Parathyroid adenoma (tissue), 2 donors: ENCODE results near the gene YPEL5.

ENCODE experiments used
- H2AFZ ChIP-seq: fragments of 300-600 bp; sonication (generic); one replicate; pipeline ENCODE4 v1.7.0; 2017; ENCODE audit warnings: antibody characterized with exemption, mild to moderate bottlenecking
- H3K27ac ChIP-seq: fragments of 300-600 bp; sonication (generic); one replicate; pipeline ENCODE4 v1.7.0; 2017
- H3K27me3 ChIP-seq: fragments of 300-600 bp; sonication (generic); one replicate; pipeline ENCODE4 v1.7.0; 2017; ENCODE audit warnings: low read length; ENCODE audit not compliant: control insufficient read depth, insufficient read depth
- H3K36me3 ChIP-seq: fragments of 300-600 bp; sonication (generic); one replicate; pipeline ENCODE4 v1.7.0; 2017; ENCODE audit warnings: low read length; ENCODE audit not compliant: control insufficient read depth, insufficient read depth
- H3K4me1 ChIP-seq: fragments of 300-600 bp; sonication (generic); one replicate; pipeline ENCODE4 v1.7.0; 2017; ENCODE audit warnings: control low read depth
- H3K4me2 ChIP-seq: fragments of 300-600 bp; sonication (generic); one replicate; pipeline ENCODE4 v1.7.0; 2017; ENCODE audit warnings: low read length
- H3K4me3 ChIP-seq: fragments of 300-600 bp; sonication (generic); one replicate; pipeline ENCODE4 v1.7.0; 2017; ENCODE audit warnings: low read depth, low read length
- H3K79me2 ChIP-seq: fragments of 300-600 bp; sonication (generic); one replicate; pipeline ENCODE4 v1.7.0; 2017; ENCODE audit warnings: control low read depth
- H3K9ac ChIP-seq: fragments of 300-600 bp; sonication (generic); one replicate; pipeline ENCODE4 v1.7.0; 2017; ENCODE audit warnings: mild to moderate bottlenecking
- H3K9me3 ChIP-seq: fragments of 300-600 bp; sonication (generic); one replicate; pipeline ENCODE4 v1.7.0; 2017; ENCODE audit warnings: low read length; ENCODE audit not compliant: control insufficient read depth
- CTCF ChIP-seq: fragments of 300-600 bp; sonication (generic); IDR thresholded peaks from one replicate; pipeline ENCODE4 v1.7.0; 2017; ENCODE audit warnings: antibody characterized with exemption, mild to moderate bottlenecking
- donor health status: primary hyperparathyroidism.

YPEL5 gene

GRCh38 chr2:30145826-30146336, 926 bp upstream of the YPEL5 start:
- H3K4me2 ChIP-seq: peak overlapping the region; percentile 69
- H3K9me3 ChIP-seq: no peaks in the 10 kb centered on the region
- peak overlapping the region; percentile 97 for H3K27ac ChIP-seq
- peak overlapping the region; percentile 82 for H2AFZ ChIP-seq
- no peak for TF ChIP-seq CTCF
- peaks cover 10% of the 10 kb centered on the region for H3K79me2 ChIP-seq
- H3K27me3 ChIP-seq: no peaks in the 10 kb centered on the region
- H3K9ac ChIP-seq: no peak overlapping the region
- H3K4me3 ChIP-seq: peak overlapping the region; percentile 97
- peaks cover 23% of the 10 kb centered on the region for H3K4me1 ChIP-seq
- no peaks in the 10 kb centered on the region for H3K36me3 ChIP-seq

GRCh38 chr2:30147196-30147714, 448 bp downstream of the YPEL5 start:
- peaks cover 26% of the 10 kb centered on the region for H3K4me1 ChIP-seq

GRCh38 chr2:30147715-30148610, 1.2 kb downstream of the YPEL5 start:
- H3K9me3 ChIP-seq: no peaks in the 10 kb centered on the region
- H3K27ac ChIP-seq: peak overlapping the region; percentile 97

More at GRCh38 chr2:30147196-30147714, 448 bp downstream of the YPEL5 start:
- Histone ChIP-seq H3K9me3 (no peaks in the 10 kb centered on the region), H3K4me3 (peak overlapping the region; percentile 97), H2AFZ (peak overlapping the region; percentile 91), H3K36me3 (no peaks in the 10 kb centered on the region), H3K9ac (peak overlapping the region; percentile 99), H3K4me2 (peak overlapping the region; percentile 63), H3K79me2 (peaks cover 12% of the 10 kb centered on the region), H3K27me3 (no peaks in the 10 kb centered on the region), H3K27ac (peak overlapping the region; percentile 97)
- no peak for TF ChIP-seq CTCF

GRCh38 chr2:30148850-30149249, 2.0 kb downstream of the YPEL5 start:
- peaks cover 32% of the 10 kb centered on the region for H3K4me1 ChIP-seq
- peaks cover 22% of the 10 kb centered on the region for H3K79me2 ChIP-seq
- no peaks in the 10 kb centered on the region for H3K27me3 ChIP-seq
- no peaks in the 10 kb centered on the region for H3K36me3 ChIP-seq
- no peaks in the 10 kb centered on the region for H3K9me3 ChIP-seq
- no peak overlapping the region for H2AFZ ChIP-seq
- peak overlapping the region; percentile 48 for H3K27ac ChIP-seq
- H3K4me3 ChIP-seq: peak overlapping the region; percentile 66
- TF ChIP-seq CTCF: no peak
- H3K4me2 ChIP-seq: peak overlapping the region; percentile 61
- no peak overlapping the region for H3K9ac ChIP-seq

More at GRCh38 chr2:30147715-30148610, 1.2 kb downstream of the YPEL5 start:
- Histone ChIP-seq H3K9ac (peak overlapping the region; percentile 79), H3K36me3 (no peaks in the 10 kb centered on the region), H3K4me1 (peaks cover 28% of the 10 kb centered on the region), H3K27me3 (no peaks in the 10 kb centered on the region), H2AFZ (peak overlapping the region; percentile 76), H3K4me2 (peak overlapping the region; percentile 61), H3K79me2 (peaks cover 15% of the 10 kb centered on the region), H3K4me3 (peak overlapping the region; percentile 66)
- TF ChIP-seq CTCF: peak; percentile 45
